Tibial nerve (tissue), 4 donors: ENCODE results near the gene NDFIP2. TPM values are rescaled to one million over a fixed set of nuclear protein-coding genes. Genes with fewer than 3 reads are reported as not detected.

ENCODE experiments used
- DNase-seq, 2 donors: peaks; one replicate each; pipeline ENCODE4 v3.0.0-alpha.2; 2019; ENCODE audit warnings: low spot score in 2 of 2
- H3K27ac ChIP-seq, 4 donors: fragments of 200-600 bp; sonication (generic) in 3 of 4; one replicate each; pipeline ENCODE4 v1.5.1; 2017 to 2019; ENCODE audit warnings: mild to moderate bottlenecking in 1 of 4
- H3K27me3 ChIP-seq, 2 donors: fragments of 200-600 bp; sonication (generic) in 1 of 2; one replicate each; pipeline versions ENCODE4 v1.5.1 to v1.6.0; 2017 to 2019
- H3K36me3 ChIP-seq, 3 donors: fragments of 200-600 bp; sonication (generic); one replicate each; pipeline ENCODE4 v1.5.1; 2018 to 2019
- H3K4me1 ChIP-seq, 4 donors: fragments of 200-600 bp; sonication (generic) in 3 of 4; one replicate each; pipeline ENCODE4 v1.5.1; 2017 to 2019
- H3K4me3 ChIP-seq, 4 donors: fragments of 200-600 bp; sonication (generic) in 3 of 4; one replicate each; pipeline ENCODE4 v1.5.1; 2017 to 2019; ENCODE audit warnings: mild to moderate bottlenecking in 1 of 4, moderate library complexity in 1 of 4
- H3K9me3 ChIP-seq, 4 donors: fragments of 200-600 bp; sonication (generic) in 3 of 4; one replicate each; pipeline ENCODE4 v1.5.1; 2017 to 2019
- CTCF ChIP-seq, 5 experiments: fragments of 200-600 bp in 3 of 5; fragments of 450-650 bp in 2 of 5; sonication (generic) in 3 of 5; IDR thresholded peaks; one replicate each; pipeline ENCODE4 v1.5.1; 2016 to 2019; ENCODE audit warnings: antibody characterized with exemption in 5 of 5, mild to moderate bottlenecking in 3 of 5, moderate library complexity in 2 of 5
- EP300 ChIP-seq, 2 donors: sonication (generic); formaldehyde crosslinking; IDR thresholded peaks; one replicate each; pipeline ENCODE4 v1.6.1; 2017; ENCODE audit warnings: antibody characterized with exemption in 2 of 2, mild to moderate bottlenecking in 1 of 2
- POLR2A ChIP-seq, 2 donors: fragments of 450-650 bp; IDR thresholded peaks; one replicate each; pipeline ENCODE4 v1.6.1; 2017; ENCODE audit warnings: antibody characterized with exemption in 2 of 2, mild to moderate bottlenecking in 2 of 2, moderate library complexity in 2 of 2
- WGBS, 2 donors: methylation state at CpG; one replicate each; pipeline ENCODE4 v1.1.5; 2018; 5-methylcytosine and 5-hydroxymethylcytosine counted together
- total RNA-seq, 4 donors: library from RNA; depleted of rRNA; stranded (reverse); fragments of >200 nt; gene quantifications; one replicate each; pipeline ENCODE4 v1.1.0, GENCODE V29; 2016

The NDFIP2 gene
- total RNA-seq, 4 donors from 2014 or later = 17.9 to 20.7 (median 19.0) TPM

DNA sequence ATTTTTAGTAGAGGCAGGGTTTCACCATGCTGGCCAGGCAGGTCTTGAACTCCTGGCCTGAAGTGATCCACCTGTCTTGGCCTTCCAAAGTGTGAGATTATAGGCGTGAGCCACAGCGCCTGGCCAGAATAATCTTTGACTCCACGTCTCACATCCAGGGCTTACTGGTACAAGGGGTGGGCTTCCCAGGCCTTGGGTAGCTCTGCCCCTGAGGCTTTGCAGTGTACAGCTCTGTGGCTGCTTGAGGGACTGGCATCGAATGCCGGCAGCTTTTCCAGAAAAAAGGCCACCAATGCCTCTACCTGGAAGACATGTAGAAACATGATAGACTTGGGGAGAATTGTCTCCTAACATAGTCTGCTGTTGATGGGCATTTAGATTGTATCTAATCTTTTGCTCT is 57.8 kb downstream of the NDFIP2 start:
- H3K4me1 ChIP-seq = no peaks in the 10 kb centered on the region
- no peaks in the 10 kb centered on the region for H3K27me3 ChIP-seq
- H3K4me3 ChIP-seq = no peak overlapping the region
- no peak for DNase-seq
- H3K9me3 ChIP-seq = no peaks in the 10 kb centered on the region
- TF ChIP-seq CTCF (IDR thresholded peaks at IDR 0.05) (no peak), POLR2A (IDR thresholded peaks at IDR 0.05) (no peak), EP300 (IDR thresholded peaks at IDR 0.05) (no peak)
- 90 to 92% methylated on average over 5 of the region's 5 CpGs for WGBS, 2 donors
- no peak overlapping the region for H3K27ac ChIP-seq
- H3K36me3 ChIP-seq = peaks cover 0 to 18% (median 0%) of the 10 kb centered on the region in 3 donors

DNA sequence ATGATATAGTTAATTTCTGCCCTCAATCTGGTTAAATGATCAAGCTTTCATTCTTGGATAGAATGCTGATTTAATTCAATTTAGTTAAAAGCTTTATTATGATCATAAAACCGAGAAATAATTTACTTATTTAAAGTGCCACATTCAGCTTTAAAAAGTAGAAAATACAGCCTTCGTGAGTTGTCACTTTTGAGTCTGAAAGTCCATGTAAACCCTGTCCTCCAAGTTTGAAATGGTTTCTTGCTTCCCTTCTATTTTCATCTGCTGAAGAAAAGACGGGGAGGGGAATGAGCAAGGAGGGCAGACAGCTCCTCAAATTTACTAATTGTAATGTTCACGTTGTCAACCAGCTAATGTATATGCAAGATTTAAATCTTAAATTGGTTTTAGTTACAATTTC is 59.5 kb downstream of the NDFIP2 start:
- DNase-seq = no peak
- TF ChIP-seq POLR2A (IDR thresholded peaks at IDR 0.05) (no peak), CTCF (IDR thresholded peaks at IDR 0.05) (no peak), EP300 (IDR thresholded peaks at IDR 0.05) (no peak)
- Histone ChIP-seq H3K9me3 (no peaks in the 10 kb centered on the region), H3K4me1 (no peaks in the 10 kb centered on the region), H3K36me3 (peaks cover 0 to 18% (median 0%) of the 10 kb centered on the region in 3 donors), H3K27me3 (no peaks in the 10 kb centered on the region), H3K4me3 (no peak overlapping the region), H3K27ac (no peak overlapping the region)
- 77 to 82% methylated on average over 4 of the region's 4 CpGs for WGBS, 2 donors

- Histone ChIP-seq H3K9me3 (no peaks in the 10 kb centered on the region), H3K4me3 (no peak overlapping the region), H3K27ac (no peak overlapping the region), H3K27me3 (no peaks in the 10 kb centered on the region), H3K36me3 (peaks cover 0 to 18% (median 0%) of the 10 kb centered on the region in 3 donors), H3K4me1 (no peaks in the 10 kb centered on the region)
- WGBS, 2 donors = 0% methylated on average over 1 of the region's 1 CpG
- peak in 1 of 2 donors; percentile 57 for DNase-seq
- no peak for TF ChIP-seq POLR2A (IDR thresholded peaks at IDR 0.05)
- no peak for TF ChIP-seq EP300 (IDR thresholded peaks at IDR 0.05)
- peak; percentile 68 to 90 (median 83) for TF ChIP-seq CTCF (IDR thresholded peaks at IDR 0.05)
Observed at GRCh38 chr13:79541426-79542049, 60.6 kb downstream of the NDFIP2 start.

DNA sequence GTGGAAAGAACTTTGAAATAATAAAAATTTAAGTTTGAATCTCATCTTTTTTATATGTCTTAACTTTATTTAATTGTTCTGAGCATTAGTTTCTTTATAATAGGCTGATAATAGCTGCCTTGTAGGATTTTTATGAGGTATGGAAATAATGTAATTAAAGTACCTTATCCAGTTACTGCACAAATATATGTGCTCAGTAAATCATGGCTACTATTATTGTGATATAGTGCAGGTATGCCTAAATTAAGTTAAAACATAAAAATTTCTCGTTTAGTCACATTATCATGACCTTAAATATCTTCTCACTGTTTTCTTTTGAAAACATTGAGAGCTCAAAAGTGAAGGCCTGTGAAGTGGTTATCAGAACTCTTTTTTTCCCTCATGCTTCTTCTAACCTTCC is 62.9 kb downstream of the NDFIP2 start:
- TF ChIP-seq EP300 (IDR thresholded peaks at IDR 0.05) (no peak), POLR2A (IDR thresholded peaks at IDR 0.05) (no peak), CTCF (IDR thresholded peaks at IDR 0.05) (no peak)
- WGBS, 2 donors = 66 to 71% methylated on average over 1 of the region's 1 CpG
- DNase-seq = no peak
- peaks cover 0 to under 1% (median 0%) of the 10 kb centered on the region in 3 donors for H3K36me3 ChIP-seq
- H3K4me3 ChIP-seq = no peak overlapping the region
- H3K9me3 ChIP-seq = no peaks in the 10 kb centered on the region
- H3K27ac ChIP-seq = no peak overlapping the region
- H3K4me1 ChIP-seq = no peaks in the 10 kb centered on the region
- H3K27me3 ChIP-seq = no peaks in the 10 kb centered on the region

DNA sequence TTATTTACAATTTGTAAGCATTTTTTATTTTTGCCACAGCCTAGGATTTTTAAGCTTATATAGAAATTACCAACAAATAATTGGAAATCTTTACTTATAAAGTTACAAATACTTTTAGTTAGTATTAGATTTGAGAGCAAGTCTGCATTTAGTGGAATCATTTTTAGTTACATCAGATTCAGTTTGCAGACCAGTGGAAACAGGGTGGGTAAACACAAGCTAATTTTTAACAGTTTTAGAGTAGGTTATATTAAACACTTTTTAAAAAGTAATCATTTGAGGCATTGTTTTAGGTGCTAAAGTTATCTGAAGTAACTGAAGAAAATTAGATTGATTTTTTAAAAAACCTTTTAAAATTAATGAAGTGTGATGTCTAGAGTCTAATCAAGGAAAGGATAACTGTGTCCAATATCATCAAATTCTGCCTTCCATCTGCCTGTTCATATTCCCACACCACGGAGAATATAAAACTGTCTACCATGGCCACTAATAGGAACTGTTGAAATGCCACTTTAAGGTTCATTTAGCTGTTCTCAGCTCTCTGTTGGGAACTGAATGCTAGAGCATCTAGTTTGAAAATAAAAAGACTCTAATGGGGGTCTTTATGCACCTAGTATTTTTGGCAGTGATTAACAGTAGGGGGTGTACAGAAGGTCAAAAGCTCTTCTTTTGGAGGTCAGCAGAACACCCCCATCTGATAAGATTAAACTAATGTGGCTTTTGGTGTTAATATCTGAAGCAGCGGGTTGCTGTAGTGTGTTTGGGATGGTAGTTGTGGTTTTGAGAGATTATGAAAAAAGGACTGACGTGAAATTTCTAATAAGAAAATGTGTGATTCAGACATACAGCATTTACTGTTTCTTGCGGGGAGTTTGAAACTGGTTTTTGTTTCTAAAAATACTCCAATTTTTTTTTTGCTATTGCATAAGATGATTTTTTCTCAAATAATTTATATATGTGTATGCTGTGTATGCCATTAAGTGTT is 66.5 kb downstream of the NDFIP2 start:
- WGBS, 2 donors = 84 to 92% methylated on average over 4 of the region's 4 CpGs
- H3K4me3 ChIP-seq = no peak overlapping the region
- H3K27me3 ChIP-seq = no peaks in the 10 kb centered on the region
- DNase-seq = no peak
- H3K4me1 ChIP-seq = peaks cover 0 to 5% (median 0%) of the 10 kb centered on the region in 4 donors
- no peaks in the 10 kb centered on the region for H3K9me3 ChIP-seq
- no peaks in the 10 kb centered on the region for H3K36me3 ChIP-seq
- TF ChIP-seq POLR2A (IDR thresholded peaks at IDR 0.05) (no peak), CTCF (IDR thresholded peaks at IDR 0.05) (no peak), EP300 (IDR thresholded peaks at IDR 0.05) (no peak)
- H3K27ac ChIP-seq = no peak overlapping the region
